Duodenal mucosa (tissue), 2 donors: Measurements from ENCODE around the gene PHYKPL.

Experiments
- H3K27ac ChIP-seq: one replicate; pipeline ENCODE4 v1.7.0; 2013; ENCODE audit warnings: low read depth, low read length
- H3K27me3 ChIP-seq, 2 donors: one replicate each; pipeline ENCODE4 v1.7.0; 2013; ENCODE audit warnings: low read length in 2 of 2, control low read depth in 1 of 2; ENCODE audit not compliant: insufficient read depth in 2 of 2, control insufficient read depth in 1 of 2
- H3K36me3 ChIP-seq, 2 donors: one replicate each; pipeline ENCODE4 v1.7.0; 2013; ENCODE audit warnings: low read length in 2 of 2, control low read depth in 1 of 2; ENCODE audit not compliant: insufficient read depth in 2 of 2, control insufficient read depth in 1 of 2
- H3K4me1 ChIP-seq, 2 donors: one replicate each; pipeline ENCODE4 v1.7.0; 2013; ENCODE audit warnings: low read length in 2 of 2, control low read depth in 1 of 2; ENCODE audit not compliant: insufficient read depth in 2 of 2, control insufficient read depth in 1 of 2
- H3K4me3 ChIP-seq, 2 donors: one replicate each; pipeline ENCODE4 v1.7.0; 2013; ENCODE audit warnings: low read length in 2 of 2, low read depth in 1 of 2
- H3K9ac ChIP-seq, 2 donors: one replicate each; pipeline ENCODE4 v1.7.0; 2013; ENCODE audit warnings: low read length in 2 of 2, low read depth in 1 of 2
- H3K9me3 ChIP-seq, 2 donors: one replicate each; pipeline ENCODE4 v1.7.0; 2013; ENCODE audit warnings: low read length in 2 of 2, control low read depth in 1 of 2; ENCODE audit not compliant: control insufficient read depth in 1 of 2

Gene PHYKPL

DNA sequence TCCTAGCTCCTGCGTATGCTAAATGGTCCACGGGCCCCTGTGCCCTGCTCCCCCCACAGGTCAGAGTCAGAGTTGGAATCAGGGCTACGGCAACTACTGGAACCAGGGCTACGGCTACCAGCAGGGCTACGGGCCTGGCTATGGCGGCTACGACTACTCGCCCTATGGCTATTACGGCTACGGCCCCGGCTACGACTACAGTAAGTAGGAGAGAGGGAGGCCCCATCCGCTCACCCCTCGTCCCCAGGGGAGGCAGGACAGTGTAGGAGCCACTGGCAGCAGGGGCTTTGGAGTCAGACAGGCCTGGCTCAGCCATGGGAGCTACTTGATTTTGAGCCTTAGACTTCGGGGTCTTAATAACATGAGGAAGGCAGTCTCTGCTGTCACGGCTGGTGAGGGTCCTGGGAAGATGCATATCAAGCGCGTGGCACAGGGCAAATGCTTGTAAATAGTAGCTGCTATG, 22.5 kb downstream of the PHYKPL start:
- no peaks in the 10 kb centered on the region for H3K9me3 ChIP-seq
- H3K4me1 ChIP-seq: peaks cover 74 to 84% of the 10 kb centered on the region in 2 donors
- H3K36me3 ChIP-seq: peaks cover 77 to 90% of the 10 kb centered on the region in 2 donors
- H3K27me3 ChIP-seq: no peaks in the 10 kb centered on the region
- H3K9ac ChIP-seq: peak overlapping the region in 1 of 2 donors; percentile 9
- H3K4me3 ChIP-seq: no peak overlapping the region
- no peak overlapping the region for H3K27ac ChIP-seq

DNA sequence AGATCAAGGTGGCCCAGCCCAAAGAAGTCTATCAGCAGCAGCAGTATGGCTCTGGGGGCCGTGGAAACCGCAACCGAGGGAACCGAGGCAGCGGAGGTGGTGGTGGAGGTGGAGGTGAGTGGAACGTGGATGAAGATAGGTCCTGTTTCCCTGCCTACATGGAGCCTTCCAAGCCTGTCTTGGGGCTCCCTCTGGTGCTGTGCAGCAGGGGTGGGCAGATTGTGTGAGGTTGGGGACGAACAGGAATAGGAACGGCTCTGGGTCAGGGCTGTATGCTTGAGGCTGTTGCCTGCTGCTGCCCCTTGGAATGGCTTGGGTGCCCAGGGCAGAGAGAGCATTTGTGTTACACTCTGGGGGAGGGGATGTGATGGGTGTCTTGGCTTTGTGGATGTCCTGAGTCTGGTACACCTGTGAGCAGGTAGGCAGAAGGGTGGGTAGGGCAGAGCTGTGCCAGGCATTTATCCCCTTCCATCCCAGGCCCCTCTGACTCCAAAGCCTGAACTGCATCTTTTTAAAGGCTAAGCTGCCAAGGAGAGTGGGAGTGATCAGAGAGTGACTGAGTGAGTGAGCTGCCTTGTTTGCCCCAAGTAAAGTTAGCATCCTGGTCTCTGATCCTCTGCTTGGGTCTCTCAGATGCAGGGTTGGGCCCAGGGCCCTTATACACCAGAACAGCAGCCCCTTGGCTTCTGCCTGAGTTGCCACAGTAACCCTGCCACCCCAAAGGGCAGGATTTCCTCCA, 23.1 kb downstream of the PHYKPL start:
- Histone ChIP-seq H3K4me1 (peaks cover 68 to 78% of the 10 kb centered on the region in 2 donors), H3K36me3 (peaks cover 72 to 84% of the 10 kb centered on the region in 2 donors), H3K9ac (peak overlapping the region; percentile 16 to 91), H3K4me3 (no peak overlapping the region), H3K27ac (peak overlapping the region; percentile 28), H3K27me3 (no peaks in the 10 kb centered on the region), H3K9me3 (no peaks in the 10 kb centered on the region)

DNA sequence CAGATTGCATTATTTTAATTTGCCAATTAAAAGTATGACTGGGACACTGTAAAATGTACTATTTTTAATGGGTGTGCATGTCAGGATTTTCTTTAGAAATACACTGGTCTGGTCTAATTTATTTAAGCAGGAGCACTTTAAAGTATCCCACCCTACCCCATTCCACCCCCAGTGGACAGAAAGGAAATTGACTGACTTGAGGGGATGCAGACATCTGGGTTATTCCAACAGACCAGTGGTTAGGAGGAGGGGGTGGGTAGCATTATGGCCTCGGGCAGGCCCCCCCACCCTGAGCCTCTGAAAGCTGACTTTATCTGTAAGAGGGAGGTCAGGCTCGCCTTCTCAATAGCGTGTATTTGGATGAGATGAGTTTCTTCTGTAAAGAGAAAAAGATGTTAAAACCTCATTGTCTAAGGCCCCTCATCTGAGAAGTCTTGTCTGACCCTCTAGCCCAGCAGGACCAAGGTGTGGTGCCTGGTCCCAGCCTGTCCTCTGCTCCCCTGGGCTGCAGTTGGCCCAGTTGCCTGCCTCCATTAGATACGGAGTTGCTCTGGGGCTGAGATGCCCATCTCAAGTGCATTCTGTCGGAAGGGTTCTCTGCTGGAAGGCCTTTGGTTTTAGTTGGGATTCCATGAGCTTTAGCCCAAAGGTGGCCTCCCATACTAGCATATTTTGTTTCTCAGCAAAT, 23.9 kb downstream of the PHYKPL start:
- no peaks in the 10 kb centered on the region for H3K9me3 ChIP-seq
- peaks cover 60 to 74% of the 10 kb centered on the region in 2 donors for H3K4me1 ChIP-seq
- peaks cover 68 to 78% of the 10 kb centered on the region in 2 donors for H3K36me3 ChIP-seq
- H3K27me3 ChIP-seq: no peaks in the 10 kb centered on the region
- H3K9ac ChIP-seq: peak overlapping the region; percentile 16 to 91
- H3K4me3 ChIP-seq: peak overlapping the region in 1 of 2 donors; percentile 34
- H3K27ac ChIP-seq: peak overlapping the region; percentile 84

DNA sequence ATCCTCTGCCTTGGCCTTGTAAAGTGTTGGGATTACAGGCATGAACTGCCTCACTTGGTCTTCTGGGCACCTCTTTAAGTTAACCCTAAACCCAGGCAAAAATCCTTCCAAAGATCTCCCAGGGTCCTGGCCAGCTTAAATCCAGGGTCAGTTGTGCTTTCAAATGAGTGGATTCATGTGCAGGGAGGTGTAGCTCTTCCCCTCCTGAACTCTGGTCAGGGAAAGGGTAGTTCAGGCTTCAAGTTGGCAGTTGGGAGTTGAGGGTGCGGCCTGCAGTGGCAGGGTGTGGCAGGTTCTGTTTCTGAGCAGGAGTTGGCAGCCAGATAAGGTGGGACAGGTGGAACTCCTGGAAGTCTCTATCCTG, 24.7 kb downstream of the PHYKPL start:
- Histone ChIP-seq H3K4me3 (peak overlapping the region; percentile 7 to 27), H3K27me3 (no peaks in the 10 kb centered on the region), H3K36me3 (peaks cover 62 to 70% of the 10 kb centered on the region in 2 donors), H3K27ac (peak overlapping the region; percentile 84), H3K4me1 (peaks cover 53 to 67% of the 10 kb centered on the region in 2 donors), H3K9ac (peak overlapping the region; percentile 28 to 91), H3K9me3 (no peaks in the 10 kb centered on the region)

DNA sequence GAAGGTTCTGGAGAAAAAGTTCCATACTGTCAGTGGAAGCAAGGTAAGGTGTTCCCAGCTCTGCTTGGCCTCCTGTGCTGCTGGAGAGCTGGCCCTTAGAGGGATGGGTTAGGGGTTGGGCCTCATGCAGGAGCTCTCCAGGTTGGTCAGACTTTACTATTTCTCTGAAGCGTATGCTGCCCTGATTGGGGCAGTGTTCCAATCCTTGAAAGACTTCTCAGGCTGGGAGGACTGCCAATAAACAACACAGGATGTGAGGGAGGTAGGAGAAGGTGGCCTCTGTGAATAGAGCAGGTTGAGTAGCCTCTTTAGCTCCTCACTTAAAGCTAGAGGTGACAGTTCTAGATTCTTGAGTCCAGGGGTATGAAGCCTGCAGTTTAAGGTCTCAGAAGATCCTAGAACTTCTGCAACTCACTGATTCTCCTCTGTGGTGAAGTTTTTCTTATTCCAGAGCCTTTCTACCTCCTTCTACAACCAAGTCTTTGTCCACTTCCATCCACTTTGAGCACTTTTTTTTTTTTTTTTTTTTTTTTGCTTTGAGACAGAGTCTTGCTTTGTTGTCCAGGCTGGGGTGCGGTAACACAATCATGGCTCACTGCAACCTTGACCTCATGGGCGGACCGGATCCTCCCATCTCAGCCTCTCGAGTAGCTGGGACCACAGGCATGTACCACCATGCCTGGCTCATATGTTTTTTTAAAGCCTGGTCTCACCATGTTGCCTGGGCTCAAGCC, 25.3 kb downstream of the PHYKPL start:
- H3K4me1 ChIP-seq: peaks cover 47 to 62% of the 10 kb centered on the region in 2 donors
- no peaks in the 10 kb centered on the region for H3K9me3 ChIP-seq
- H3K27ac ChIP-seq: peak overlapping the region; percentile 88
- peaks cover 56 to 64% of the 10 kb centered on the region in 2 donors for H3K36me3 ChIP-seq
- H3K27me3 ChIP-seq: no peaks in the 10 kb centered on the region
- H3K4me3 ChIP-seq: peak overlapping the region; percentile 76 to 81
- peak overlapping the region; percentile 28 to 91 for H3K9ac ChIP-seq

DNA sequence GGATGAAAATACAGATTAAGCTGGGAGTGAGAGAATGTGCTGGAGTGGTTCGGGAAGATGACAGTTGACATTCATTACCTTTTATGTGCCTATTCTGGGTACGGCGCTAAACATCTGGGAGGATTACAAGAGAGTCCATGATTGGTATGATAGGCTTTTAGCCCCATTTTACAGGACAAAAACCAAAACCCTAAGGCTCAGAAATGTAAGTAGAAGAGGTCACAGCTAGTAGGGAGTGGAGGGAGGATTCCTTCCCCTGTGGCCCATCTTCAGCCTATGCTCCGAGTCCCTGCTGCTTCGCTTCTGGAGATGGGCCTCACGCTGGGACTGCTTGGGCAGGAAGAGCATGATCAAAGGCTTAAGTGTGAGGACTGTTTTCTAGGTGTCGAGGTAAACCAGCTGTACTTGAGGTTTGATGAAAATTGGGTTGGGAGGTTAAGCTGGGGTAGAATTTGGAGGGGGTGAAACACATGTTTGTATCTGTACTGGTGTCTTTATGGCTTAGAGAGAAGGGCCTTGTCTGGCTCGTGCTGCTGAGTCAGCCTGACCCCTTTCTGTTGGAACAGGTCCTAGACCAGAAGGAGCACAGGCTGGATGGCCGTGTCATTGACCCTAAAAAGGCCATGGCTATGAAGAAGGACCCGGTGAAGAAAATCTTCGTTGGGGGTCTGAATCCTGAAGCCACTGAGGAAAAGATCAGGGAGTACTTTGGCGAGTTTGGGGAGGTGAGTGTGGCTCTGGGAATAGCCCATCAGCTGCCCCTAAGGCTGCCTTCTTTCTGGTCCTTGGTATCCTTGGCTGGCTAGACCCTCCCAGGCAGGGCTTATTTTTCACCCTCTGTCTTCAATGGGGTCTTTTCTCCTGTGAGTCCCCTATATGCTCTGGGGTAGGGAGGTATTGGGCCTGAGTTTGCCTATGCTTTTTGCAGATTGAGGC, 26.2 kb downstream of the PHYKPL start:
- Histone ChIP-seq H3K4me3 (peak overlapping the region; percentile 76 to 81), H3K36me3 (peaks cover 47 to 55% of the 10 kb centered on the region in 2 donors), H3K4me1 (peaks cover 49 to 66% of the 10 kb centered on the region in 2 donors), H3K9ac (peak overlapping the region; percentile 44 to 91), H3K27ac (peak overlapping the region; percentile 88), H3K9me3 (no peaks in the 10 kb centered on the region), H3K27me3 (no peaks in the 10 kb centered on the region)

DNA sequence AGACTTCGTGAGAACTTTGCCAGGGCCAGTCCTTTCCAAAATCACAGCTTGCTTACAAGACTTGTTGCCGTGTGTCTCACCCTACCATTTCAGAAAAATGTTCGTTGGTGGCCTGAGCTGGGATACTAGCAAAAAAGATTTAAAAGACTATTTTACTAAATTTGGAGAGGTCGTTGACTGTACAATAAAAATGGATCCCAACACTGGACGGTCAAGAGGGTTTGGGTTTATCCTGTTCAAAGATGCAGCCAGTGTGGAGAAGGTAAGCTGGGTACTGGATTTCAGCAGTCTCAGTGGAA, 26.9 kb downstream of the PHYKPL start:
- Histone ChIP-seq H3K27ac (peak overlapping the region; percentile 88), H3K9ac (peak overlapping the region; percentile 44 to 91), H3K36me3 (peaks cover 40 to 50% of the 10 kb centered on the region in 2 donors), H3K4me3 (peak overlapping the region; percentile 76 to 81), H3K9me3 (no peaks in the 10 kb centered on the region), H3K4me1 (peaks cover 49 to 65% of the 10 kb centered on the region in 2 donors), H3K27me3 (no peaks in the 10 kb centered on the region)

DNA sequence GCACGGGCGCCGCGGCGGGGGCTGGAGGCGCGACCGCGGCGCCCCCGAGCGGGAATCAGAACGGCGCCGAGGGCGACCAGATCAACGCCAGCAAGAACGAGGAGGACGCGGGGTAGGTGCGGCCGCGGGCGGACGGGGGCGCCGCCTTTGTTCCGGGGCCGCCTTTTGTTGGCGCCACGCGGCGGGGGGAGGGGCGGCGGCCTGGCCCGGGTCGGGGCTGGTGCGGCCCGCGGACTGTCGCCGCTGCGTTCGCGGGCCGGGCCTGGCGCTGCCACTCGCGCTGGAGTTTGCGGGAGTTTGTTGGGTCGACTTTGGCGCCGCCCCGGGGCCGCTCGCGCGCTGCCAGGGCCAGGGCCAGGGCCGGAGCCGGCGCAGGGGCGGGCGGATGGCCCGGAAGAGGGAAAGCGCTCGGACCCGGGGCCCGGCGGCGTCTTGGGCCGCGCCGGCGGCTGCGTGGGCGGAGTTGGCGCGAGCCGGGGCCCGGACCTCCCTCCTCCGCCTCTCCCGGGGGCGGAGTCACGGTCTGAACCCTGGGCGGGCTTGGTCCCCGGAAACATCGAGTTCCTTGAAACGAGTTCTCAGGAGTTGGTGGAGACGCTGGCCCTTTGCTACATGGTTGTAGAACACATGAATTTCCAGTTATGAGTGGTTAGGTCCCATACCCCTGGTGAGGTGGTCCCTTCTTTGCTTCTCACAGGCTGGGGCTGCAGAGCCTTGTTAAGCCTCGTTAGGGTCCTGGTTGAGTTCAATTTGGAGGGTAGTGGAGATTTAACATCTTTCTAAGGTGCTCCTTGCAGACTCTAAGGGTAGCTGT, 27.5 kb downstream of the PHYKPL start:
- peak overlapping the region; percentile 76 to 81 for H3K4me3 ChIP-seq
- H3K27ac ChIP-seq: peak overlapping the region; percentile 88
- no peaks in the 10 kb centered on the region for H3K9me3 ChIP-seq
- H3K27me3 ChIP-seq: no peaks in the 10 kb centered on the region
- peak overlapping the region; percentile 44 to 91 for H3K9ac ChIP-seq
- peaks cover 34 to 44% of the 10 kb centered on the region in 2 donors for H3K36me3 ChIP-seq
- peaks cover 49 to 60% of the 10 kb centered on the region in 2 donors for H3K4me1 ChIP-seq
